GM12873 (cell line): ENCODE data around the gene BBS12.

Experiments
- CTCF ChIP-seq: IDR thresholded peaks from 2 replicates; pipeline ENCODE4 v1.5.1; 2012; ENCODE audit warnings: low read depth, mild to moderate bottlenecking, moderate library complexity, low read length, control low read depth; ENCODE audit not compliant: insufficient read depth; ENCODE audit errors: missing control alignments

The BBS12 gene

GRCh38 chr4:122695226-122695625, 37.3 kb upstream of the BBS12 start:
- no peak for TF ChIP-seq CTCF

- TF ChIP-seq CTCF, result no peak
These were observed 32.3 kb upstream of the BBS12 start for GRCh38 chr4:122700178-122700725.

- no peak for TF ChIP-seq CTCF
These were observed 31.4 kb upstream of the BBS12 start for GRCh38 chr4:122701061-122701460.

- TF ChIP-seq CTCF, result no peak
These were observed 30.5 kb upstream of the BBS12 start for GRCh38 chr4:122701965-122702364.

GRCh38 chr4:122702939-122703338, 29.6 kb upstream of the BBS12 start:
- no peak for TF ChIP-seq CTCF

GRCh38 chr4:122703868-122704267, 28.6 kb upstream of the BBS12 start:
- TF ChIP-seq CTCF, result no peak

- TF ChIP-seq CTCF, result no peak
These were observed 27.5 kb upstream of the BBS12 start for GRCh38 chr4:122705009-122705408.

GRCh38 chr4:122705547-122706117, 26.9 kb upstream of the BBS12 start:
- TF ChIP-seq CTCF, result no peak
